WTC11 (cell line): ENCODE results near the gene FAF1.

ENCODE experiments used
- ARID4B ChIP-seq: sonication (generic); formaldehyde crosslinking; IDR thresholded peaks from 2 replicates; pipeline ENCODE4 v1.8.0; 2023; ENCODE audit warnings: missing genetic modification reagents, mild to moderate bottlenecking, borderline replicate concordance
- ATF1 ChIP-seq: sonication (generic); formaldehyde crosslinking; IDR thresholded peaks from 2 replicates; pipeline ENCODE4 v1.8.1; 2023; ENCODE audit warnings: mild to moderate bottlenecking, moderate library complexity, missing genetic modification reagents
- CREB1 ChIP-seq: sonication (generic); formaldehyde crosslinking; IDR thresholded peaks from 2 replicates; pipeline ENCODE4 v1.8.0; 2023; ENCODE audit warnings: mild to moderate bottlenecking, missing genetic modification reagents
- EMX1 ChIP-seq: fragments of 250-450 bp; sonication (Bioruptor Pico); IDR thresholded peaks from 2 replicates; pipeline ENCODE4 v1.8.0; 2021; ENCODE audit warnings: mild to moderate bottlenecking
- GRHL2 ChIP-seq: fragments of 250-450 bp; sonication (Bioruptor Pico); IDR thresholded peaks from 2 replicates; pipeline ENCODE4 v1.8.0; 2022; ENCODE audit warnings: mild to moderate bottlenecking, moderate library complexity; ENCODE audit not compliant: insufficient replicate concordance, severe bottlenecking
- MYBL2 ChIP-seq: sonication (generic); formaldehyde crosslinking; IDR thresholded peaks from 2 replicates; pipeline ENCODE4 v1.8.1; 2023; ENCODE audit warnings: mild to moderate bottlenecking, moderate library complexity, missing genetic modification reagents
- NFYB ChIP-seq: sonication (generic); formaldehyde crosslinking; conservative IDR thresholded peaks from 2 replicates; pipeline ENCODE4 v1.8.0; 2022; ENCODE audit warnings: low read depth, missing genetic modification reagents
- NR1H2 ChIP-seq: sonication (generic); formaldehyde crosslinking; IDR thresholded peaks from 2 replicates; pipeline ENCODE4 v1.9.0; 2021; ENCODE audit warnings: mild to moderate bottlenecking, moderate library complexity, missing genetic modification reagents
- STAT6 ChIP-seq: sonication (generic); formaldehyde crosslinking; conservative IDR thresholded peaks from 2 replicates; pipeline ENCODE4 v1.8.1; 2023; ENCODE audit warnings: mild to moderate bottlenecking, low read depth, missing genetic modification reagents, moderate library complexity
- TF ChIP-seq, protein P1 (sequence below): fragments of 200-600 bp; IDR thresholded peaks from 2 replicates; pipeline ENCODE4 v1.8.0; 2022; ENCODE audit warnings: antibody characterized with exemption
- TF ChIP-seq, protein P2 (sequence below): fragments of 250-450 bp; sonication (Bioruptor Pico); IDR thresholded peaks from 2 replicates; pipeline ENCODE4 v2.1.2; 2022; ENCODE audit warnings: mild to moderate bottlenecking, moderate library complexity
- TF ChIP-seq, protein P3 (sequence below): sonication (generic); formaldehyde crosslinking; IDR thresholded peaks from 2 replicates; pipeline ENCODE4 v1.8.0; 2022; ENCODE audit warnings: mild to moderate bottlenecking, missing genetic modification reagents
- TF ChIP-seq, protein P4 (sequence below): fragments of 250-450 bp; sonication (Bioruptor Pico); IDR thresholded peaks from 2 replicates; pipeline ENCODE4 v1.9.0; 2021; ENCODE audit warnings: mild to moderate bottlenecking, borderline replicate concordance

GRCh38 chr1:50980505-50980904, 20.4 kb upstream of the FAF1 start:
- TF ChIP-seq ARID4B (CRISPR knock-in tag) (no peak), GRHL2 (no peak), STAT6 (CRISPR knock-in tag) (no peak), NFYB (CRISPR knock-in tag) (no peak), MYBL2 (CRISPR knock-in tag) (no peak), ATF1 (CRISPR knock-in tag) (no peak), EMX1 (CRISPR knock-in tag) (no peak), NR1H2 (CRISPR knock-in tag) (no peak), CREB1 (CRISPR knock-in tag) (no peak)
- TF ChIP-seq, protein P1, sequence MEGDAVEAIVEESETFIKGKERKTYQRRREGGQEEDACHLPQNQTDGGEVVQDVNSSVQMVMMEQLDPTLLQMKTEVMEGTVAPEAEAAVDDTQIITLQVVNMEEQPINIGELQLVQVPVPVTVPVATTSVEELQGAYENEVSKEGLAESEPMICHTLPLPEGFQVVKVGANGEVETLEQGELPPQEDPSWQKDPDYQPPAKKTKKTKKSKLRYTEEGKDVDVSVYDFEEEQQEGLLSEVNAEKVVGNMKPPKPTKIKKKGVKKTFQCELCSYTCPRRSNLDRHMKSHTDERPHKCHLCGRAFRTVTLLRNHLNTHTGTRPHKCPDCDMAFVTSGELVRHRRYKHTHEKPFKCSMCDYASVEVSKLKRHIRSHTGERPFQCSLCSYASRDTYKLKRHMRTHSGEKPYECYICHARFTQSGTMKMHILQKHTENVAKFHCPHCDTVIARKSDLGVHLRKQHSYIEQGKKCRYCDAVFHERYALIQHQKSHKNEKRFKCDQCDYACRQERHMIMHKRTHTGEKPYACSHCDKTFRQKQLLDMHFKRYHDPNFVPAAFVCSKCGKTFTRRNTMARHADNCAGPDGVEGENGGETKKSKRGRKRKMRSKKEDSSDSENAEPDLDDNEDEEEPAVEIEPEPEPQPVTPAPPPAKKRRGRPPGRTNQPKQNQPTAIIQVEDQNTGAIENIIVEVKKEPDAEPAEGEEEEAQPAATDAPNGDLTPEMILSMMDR: no peak
- TF ChIP-seq, protein P2, sequence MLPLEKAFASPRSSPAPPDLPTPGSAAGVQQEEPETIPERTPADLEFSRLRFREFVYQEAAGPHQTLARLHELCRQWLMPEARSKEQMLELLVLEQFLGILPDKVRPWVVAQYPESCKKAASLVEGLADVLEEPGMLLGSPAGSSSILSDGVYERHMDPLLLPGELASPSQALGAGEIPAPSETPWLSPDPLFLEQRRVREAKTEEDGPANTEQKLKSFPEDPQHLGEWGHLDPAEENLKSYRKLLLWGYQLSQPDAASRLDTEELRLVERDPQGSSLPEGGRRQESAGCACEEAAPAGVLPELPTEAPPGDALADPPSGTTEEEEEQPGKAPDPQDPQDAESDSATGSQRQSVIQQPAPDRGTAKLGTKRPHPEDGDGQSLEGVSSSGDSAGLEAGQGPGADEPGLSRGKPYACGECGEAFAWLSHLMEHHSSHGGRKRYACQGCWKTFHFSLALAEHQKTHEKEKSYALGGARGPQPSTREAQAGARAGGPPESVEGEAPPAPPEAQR (CRISPR knock-in tag): no peak
- TF ChIP-seq, protein P3, sequence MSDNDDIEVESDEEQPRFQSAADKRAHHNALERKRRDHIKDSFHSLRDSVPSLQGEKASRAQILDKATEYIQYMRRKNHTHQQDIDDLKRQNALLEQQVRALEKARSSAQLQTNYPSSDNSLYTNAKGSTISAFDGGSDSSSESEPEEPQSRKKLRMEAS (CRISPR knock-in tag): no peak
- TF ChIP-seq, protein P4, sequence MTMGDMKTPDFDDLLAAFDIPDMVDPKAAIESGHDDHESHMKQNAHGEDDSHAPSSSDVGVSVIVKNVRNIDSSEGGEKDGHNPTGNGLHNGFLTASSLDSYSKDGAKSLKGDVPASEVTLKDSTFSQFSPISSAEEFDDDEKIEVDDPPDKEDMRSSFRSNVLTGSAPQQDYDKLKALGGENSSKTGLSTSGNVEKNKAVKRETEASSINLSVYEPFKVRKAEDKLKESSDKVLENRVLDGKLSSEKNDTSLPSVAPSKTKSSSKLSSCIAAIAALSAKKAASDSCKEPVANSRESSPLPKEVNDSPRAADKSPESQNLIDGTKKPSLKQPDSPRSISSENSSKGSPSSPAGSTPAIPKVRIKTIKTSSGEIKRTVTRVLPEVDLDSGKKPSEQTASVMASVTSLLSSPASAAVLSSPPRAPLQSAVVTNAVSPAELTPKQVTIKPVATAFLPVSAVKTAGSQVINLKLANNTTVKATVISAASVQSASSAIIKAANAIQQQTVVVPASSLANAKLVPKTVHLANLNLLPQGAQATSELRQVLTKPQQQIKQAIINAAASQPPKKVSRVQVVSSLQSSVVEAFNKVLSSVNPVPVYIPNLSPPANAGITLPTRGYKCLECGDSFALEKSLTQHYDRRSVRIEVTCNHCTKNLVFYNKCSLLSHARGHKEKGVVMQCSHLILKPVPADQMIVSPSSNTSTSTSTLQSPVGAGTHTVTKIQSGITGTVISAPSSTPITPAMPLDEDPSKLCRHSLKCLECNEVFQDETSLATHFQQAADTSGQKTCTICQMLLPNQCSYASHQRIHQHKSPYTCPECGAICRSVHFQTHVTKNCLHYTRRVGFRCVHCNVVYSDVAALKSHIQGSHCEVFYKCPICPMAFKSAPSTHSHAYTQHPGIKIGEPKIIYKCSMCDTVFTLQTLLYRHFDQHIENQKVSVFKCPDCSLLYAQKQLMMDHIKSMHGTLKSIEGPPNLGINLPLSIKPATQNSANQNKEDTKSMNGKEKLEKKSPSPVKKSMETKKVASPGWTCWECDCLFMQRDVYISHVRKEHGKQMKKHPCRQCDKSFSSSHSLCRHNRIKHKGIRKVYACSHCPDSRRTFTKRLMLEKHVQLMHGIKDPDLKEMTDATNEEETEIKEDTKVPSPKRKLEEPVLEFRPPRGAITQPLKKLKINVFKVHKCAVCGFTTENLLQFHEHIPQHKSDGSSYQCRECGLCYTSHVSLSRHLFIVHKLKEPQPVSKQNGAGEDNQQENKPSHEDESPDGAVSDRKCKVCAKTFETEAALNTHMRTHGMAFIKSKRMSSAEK (CRISPR knock-in tag): no peak
